GM13977 (cell line): ENCODE measurements around the gene PLEK2.
"Not testable (repeated sequence)": the region's sequence is repeated elsewhere in the genome, so short reads cannot be mapped to it uniquely, and the experiment has no call there.

Experiments
- DNase-seq: peaks from one replicate; pipeline ENCODE4 v3.0.0; 2012; ENCODE audit warnings: low spot score
- CTCF ChIP-seq: IDR thresholded peaks from 2 replicates; pipeline ENCODE4 v1.5.1; 2012; ENCODE audit warnings: mild to moderate bottlenecking, control low read depth; ENCODE audit not compliant: insufficient read depth; ENCODE audit errors: extremely low read depth, missing control alignments
- in situ Hi-C: fragments of 300-500 bp; cut with MboI; formaldehyde crosslinking; loops from one replicate; pipeline ENCODE4 v1.12.0; 2022; ENCODE audit warnings: low sequenced_read_pairs, low pct_unique_long_range_greater_than_20kb, mixed read lengths, inconsistent platforms; ENCODE audit not compliant: unreplicated experiment

PLEK2 gene

GRCh38 chr14:67413806-67414769 lies 2.1 kb upstream of the PLEK2 start:
- no peak for TF ChIP-seq CTCF
- in situ Hi-C loops, result no loop called here
- no peak for DNase-seq

- in situ Hi-C loops, result no loop called here
- no peak for DNase-seq
- no peak for TF ChIP-seq CTCF
These were observed 595 bp downstream of the PLEK2 start for GRCh38 chr14:67411370-67411769.

GRCh38 chr14:67410313-67410712 lies 1.7 kb downstream of the PLEK2 start:
- no peak for TF ChIP-seq CTCF
- in situ Hi-C loops, result no loop called here
- no peak for DNase-seq

DNA sequence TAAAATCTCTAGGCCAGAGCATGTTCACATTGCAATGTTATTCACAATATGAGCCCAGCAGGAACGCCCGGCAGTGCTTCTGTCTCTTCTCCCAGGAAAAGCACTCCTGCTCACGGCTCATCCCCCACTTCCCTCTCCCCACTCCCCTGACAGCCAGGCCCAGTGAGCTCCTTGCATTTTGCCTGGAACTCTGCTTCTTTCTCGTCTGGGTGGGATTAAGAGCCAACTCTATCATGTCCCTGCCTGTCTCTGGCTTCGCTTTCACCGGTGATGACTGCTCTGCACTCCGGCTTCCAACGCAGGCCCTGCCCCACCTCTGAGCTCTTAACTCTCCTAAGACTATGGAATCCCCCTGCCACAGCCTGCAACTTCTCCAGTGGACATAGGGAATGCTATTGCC lies 2.5 kb downstream of the PLEK2 start:
- in situ Hi-C loops, result no loop called here
- TF ChIP-seq CTCF, result no peak
- no peak for DNase-seq

DNA sequence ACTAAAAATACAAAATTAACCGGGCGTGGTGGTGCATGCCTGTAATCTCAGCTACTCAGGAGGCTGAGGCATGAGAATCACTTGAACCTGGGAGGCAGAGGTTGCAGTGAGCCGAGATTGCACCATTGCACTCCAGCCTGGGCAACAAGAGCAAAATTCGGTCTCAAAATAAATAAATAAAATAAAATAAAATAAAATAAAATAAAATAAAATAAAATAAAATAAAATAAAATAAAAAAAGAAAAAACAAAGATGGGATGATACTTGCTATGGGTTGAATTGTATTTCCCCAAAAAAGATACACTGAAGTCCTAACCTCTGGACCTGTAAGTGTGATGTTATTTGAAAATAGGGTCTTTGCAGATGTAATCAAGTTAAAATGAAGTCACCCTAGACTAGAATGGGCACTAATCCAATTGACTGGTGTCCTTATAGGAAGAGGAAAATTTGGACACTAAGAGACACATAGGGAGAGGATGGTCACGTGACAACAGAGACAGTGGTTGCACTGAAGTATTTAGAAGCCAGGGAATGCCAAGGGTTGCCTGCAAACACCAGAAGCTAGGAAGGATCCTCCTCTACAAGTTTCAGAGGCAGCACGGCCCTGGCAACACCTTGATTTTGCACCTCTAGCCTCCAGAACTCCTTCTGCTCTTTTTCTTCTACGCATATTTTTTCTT lies 3.7 kb downstream of the PLEK2 start:
- DNase-seq, in situ Hi-C loops: not testable (repeated sequence)

DNA sequence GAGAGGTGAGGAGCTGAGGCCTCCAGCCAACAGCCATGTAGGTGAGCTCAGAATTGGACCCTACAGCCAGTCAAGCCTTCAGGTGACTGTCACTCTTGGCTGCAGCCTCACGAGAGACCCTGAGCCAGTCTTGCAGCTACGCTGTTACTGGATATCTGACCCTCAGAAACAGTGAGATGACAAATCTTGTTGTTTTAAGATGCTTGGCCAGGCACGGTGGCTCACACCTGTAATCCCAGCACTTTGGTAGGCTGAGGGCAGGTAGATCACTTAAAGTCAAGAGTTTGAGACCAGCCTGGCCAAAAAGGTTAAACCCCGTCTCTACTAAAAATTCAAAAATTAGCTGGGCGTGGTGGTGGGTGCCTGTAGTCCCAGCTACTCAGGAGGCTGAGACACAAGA lies 6.2 kb downstream of the PLEK2 start:
- no peak for DNase-seq
- no peak for TF ChIP-seq CTCF
- in situ Hi-C loops, result no loop called here

- no peak for TF ChIP-seq CTCF
- in situ Hi-C loops, result no loop called here
- DNase-seq, result no peak
These were observed 11.5 kb downstream of the PLEK2 start for GRCh38 chr14:67400434-67400833.
